ENCODE data around the gene NUDT4.

DNA sequence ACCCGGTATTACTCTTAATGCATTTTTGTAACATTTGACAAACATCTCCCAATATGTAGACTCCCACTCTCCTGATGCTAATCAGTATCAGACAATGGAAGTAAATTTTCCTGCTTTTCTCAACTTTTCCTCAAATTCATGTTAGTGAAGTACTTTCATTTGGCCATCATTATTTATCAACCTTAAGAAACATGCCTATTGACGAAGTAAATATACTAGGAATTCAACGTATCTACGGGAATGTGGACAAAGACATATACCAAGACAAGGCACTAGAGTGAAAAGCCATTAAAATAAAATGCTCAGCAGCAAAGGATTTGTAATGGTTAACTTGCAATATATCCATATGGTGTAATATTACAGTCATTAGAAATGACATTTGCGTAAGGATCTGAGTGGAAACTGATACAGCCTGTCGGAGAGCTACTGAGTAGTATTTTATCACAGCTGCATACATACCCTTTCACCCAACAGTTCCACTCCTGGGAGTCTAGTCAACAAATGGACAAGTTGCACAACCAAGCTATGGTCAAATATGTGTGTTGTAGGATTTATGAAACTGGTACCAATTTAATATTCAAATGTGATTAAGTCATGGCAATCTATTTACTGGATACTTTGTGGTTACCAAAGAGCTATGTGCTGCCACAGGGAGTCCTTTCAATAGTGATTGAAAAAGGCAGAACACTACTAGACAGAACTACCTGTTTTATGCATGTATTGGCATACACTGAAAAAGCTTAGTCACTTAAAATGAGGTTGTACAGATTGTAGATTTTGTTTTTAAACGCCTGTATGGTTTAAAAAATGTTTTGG lies 26.5 kb downstream of the NUDT4 start:
- TF ChIP-seq, protein P1, sequence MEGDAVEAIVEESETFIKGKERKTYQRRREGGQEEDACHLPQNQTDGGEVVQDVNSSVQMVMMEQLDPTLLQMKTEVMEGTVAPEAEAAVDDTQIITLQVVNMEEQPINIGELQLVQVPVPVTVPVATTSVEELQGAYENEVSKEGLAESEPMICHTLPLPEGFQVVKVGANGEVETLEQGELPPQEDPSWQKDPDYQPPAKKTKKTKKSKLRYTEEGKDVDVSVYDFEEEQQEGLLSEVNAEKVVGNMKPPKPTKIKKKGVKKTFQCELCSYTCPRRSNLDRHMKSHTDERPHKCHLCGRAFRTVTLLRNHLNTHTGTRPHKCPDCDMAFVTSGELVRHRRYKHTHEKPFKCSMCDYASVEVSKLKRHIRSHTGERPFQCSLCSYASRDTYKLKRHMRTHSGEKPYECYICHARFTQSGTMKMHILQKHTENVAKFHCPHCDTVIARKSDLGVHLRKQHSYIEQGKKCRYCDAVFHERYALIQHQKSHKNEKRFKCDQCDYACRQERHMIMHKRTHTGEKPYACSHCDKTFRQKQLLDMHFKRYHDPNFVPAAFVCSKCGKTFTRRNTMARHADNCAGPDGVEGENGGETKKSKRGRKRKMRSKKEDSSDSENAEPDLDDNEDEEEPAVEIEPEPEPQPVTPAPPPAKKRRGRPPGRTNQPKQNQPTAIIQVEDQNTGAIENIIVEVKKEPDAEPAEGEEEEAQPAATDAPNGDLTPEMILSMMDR (IDR thresholded peaks at IDR 0.05; ENCODE audit: insufficient read depth, low read length), result no peak
- TF ChIP-seq REST (IDR thresholded peaks at IDR 0.05; ENCODE audit: insufficient replicate concordance, low read depth) (no peak), POLR2AphosphoS5 (IDR thresholded peaks at IDR 0.05; ENCODE audit: low read depth) (no peak), GABPA (IDR thresholded peaks at IDR 0.05; ENCODE audit: low read depth) (no peak), SPI1 (IDR thresholded peaks at IDR 0.05; ENCODE audit: borderline replicate concordance, low read depth) (no peak)
